Psoas muscle (tissue), 8 donors: Measurements from ENCODE around the gene LIPG. TPM values are rescaled to one million over a fixed set of nuclear protein-coding genes. Genes with fewer than 3 reads are reported as not detected.

Experiments used
- ATAC-seq, 4 donors: fragments of 200-7000 bp; cut with Tn5 transposase; one replicate each; pipeline ENCODE4 v1.9.1; 2020; ENCODE audit warnings: moderate library complexity in 3 of 4, mild to moderate bottlenecking in 2 of 4
- DNase-seq, 2 donors: peaks; one replicate each; pipeline ENCODE4 v3.0.0-alpha.2; 2020
- H3K27ac ChIP-seq: fragments of 200-600 bp; one replicate; pipeline ENCODE4 v1.8.0; 2022
- H3K27me3 ChIP-seq, 3 donors: fragments of 200-600 bp in 1 of 3; one replicate each; pipeline versions ENCODE4 v1.6.1 to v1.8.0; 2013 to 2022; ENCODE audit warnings: low read length in 2 of 3, mild to moderate bottlenecking in 2 of 3, moderate library complexity in 1 of 3; ENCODE audit not compliant: insufficient read depth in 3 of 3
- H3K36me3 ChIP-seq, 2 donors: fragments of 200-600 bp in 1 of 2; one replicate each; pipeline versions ENCODE4 v1.6.1 to v1.8.0; 2013 to 2022; ENCODE audit warnings: low read depth in 1 of 2, mild to moderate bottlenecking in 1 of 2, moderate library complexity in 1 of 2; ENCODE audit not compliant: insufficient read depth in 1 of 2
- H3K4me1 ChIP-seq: fragments of 200-600 bp; one replicate; pipeline ENCODE4 v1.8.0; 2022
- H3K4me3 ChIP-seq: fragments of 200-600 bp; one replicate; pipeline ENCODE4 v1.8.0; 2022; ENCODE audit warnings: mild to moderate bottlenecking
- H3K9me3 ChIP-seq: fragments of 200-600 bp; one replicate; pipeline ENCODE4 v1.8.0; 2022
- CTCF ChIP-seq: fragments of 200-600 bp; IDR thresholded peaks from one replicate; pipeline ENCODE4 v1.8.0; 2022; ENCODE audit warnings: antibody characterized with exemption
- WGBS, 3 donors: extraction: QIAGEN DNeasy Blood & Tissue Kit; methylation state at CpG; one replicate each; pipeline versions ENCODE4 v1.1.6 to v1.1.7; 2013; 5-methylcytosine and 5-hydroxymethylcytosine counted together
- intact Hi-C, 2 donors: fragments of 100-400 bp; cut with DNase I; formaldehyde crosslinking; loops; one replicate each; pipeline versions ENCODE4 v1.11.0 to v1.14.2; 2022
- polyA plus RNA-seq, 3 donors: library from polyadenylated mRNA; stranded (reverse); fragments of 200-250 nt; gene quantifications; one replicate each; pipeline ENCODE4 v1.2.3, GENCODE V29; 2013
- total RNA-seq, 4 donors: library from RNA; stranded (reverse); fragmentation: NEBNext Ultra II Directional in 2 of 4; extraction: Animal tissue kit (Norgen Biotek cat#: 25700) in 2 of 4; gene quantifications; one replicate each; pipeline versions ENCODE4 v1.2.1 to v1.2.4, GENCODE V29; 2021 to 2023
- donor health status: healthy with polysubstance abuse.
- donor health status: DM: no; HTN: no; CAD: no; lungs with moderate emphysema.
- donor health status: Bipolar disorder and iron deficiency.
- donor health status: healthy.
- donor health status: DM: yes; HTN: yes; CAD: no.
- donor health status: DM: no; HTN: no; CAD: no.
- donor health status: DM: no; HTN: no; CAD: no.
- donor health status: DM: yes; HTN: yes; CAD: no.

LIPG gene
- total and polyA plus RNA-seq, 7 donors = 0.62 to 19.1 (median 2.2) TPM

DNA sequence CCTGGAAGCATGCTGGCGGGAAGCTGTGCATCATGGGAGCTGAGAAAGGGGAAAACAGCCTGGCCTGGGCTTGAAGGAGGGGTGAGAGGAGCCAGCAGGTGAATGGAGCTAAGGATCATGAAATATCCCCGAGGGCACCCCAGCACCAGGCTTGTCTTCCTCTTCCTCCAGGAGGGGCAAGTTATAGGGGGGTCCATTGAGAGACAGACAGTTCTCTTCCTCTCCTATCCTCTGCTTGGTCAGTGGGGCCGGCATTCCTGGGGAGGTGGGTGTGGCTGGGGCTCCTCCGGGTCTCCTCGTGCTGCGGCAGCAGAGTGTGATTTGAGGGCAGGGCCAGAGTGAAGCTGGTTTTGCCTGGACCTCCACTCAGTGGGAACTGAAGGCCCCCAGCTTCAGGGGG is 78.9 kb downstream of the LIPG start:
- H3K4me3 ChIP-seq = no peak overlapping the region
- TF ChIP-seq CTCF = no peak
- H3K36me3 ChIP-seq = no peaks in the 10 kb centered on the region
- no peaks in the 10 kb centered on the region for H3K9me3 ChIP-seq
- WGBS, 3 donors = 58 to 72% (median 62%) methylated on average over 6 of the region's 6 CpGs
- intact Hi-C loops = no loop called here
- no peaks in the 10 kb centered on the region for H3K4me1 ChIP-seq
- ATAC-seq = no peak
- no peak for DNase-seq
- H3K27ac ChIP-seq = no peak overlapping the region
- peaks cover 0 to 3% (median 0%) of the 10 kb centered on the region in 3 donors for H3K27me3 ChIP-seq

DNA sequence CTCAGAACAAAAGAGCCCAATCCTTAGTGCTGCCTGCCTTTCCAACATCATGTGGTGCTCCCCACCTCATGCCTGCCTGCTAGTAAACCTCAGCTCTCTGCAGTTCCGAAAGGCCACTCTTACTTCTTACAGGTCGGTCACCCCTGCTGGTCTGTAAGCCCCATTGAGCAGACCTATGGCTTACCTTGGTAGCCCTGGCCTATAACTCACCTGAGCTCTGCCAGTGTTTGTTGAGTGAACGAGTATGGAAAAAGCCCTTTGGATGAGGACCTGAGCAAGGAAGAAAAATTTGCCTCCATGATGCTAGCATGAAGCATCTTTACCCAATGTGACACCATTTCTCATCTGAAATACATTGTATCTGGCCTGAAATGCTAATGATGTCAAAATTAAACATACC is 83.3 kb downstream of the LIPG start:
- intact Hi-C loops = no loop called here
- H3K4me1 ChIP-seq = peaks cover 4% of the 10 kb centered on the region
- H3K36me3 ChIP-seq = no peaks in the 10 kb centered on the region
- H3K27me3 ChIP-seq = peaks cover 0 to 3% (median 0%) of the 10 kb centered on the region in 3 donors
- WGBS, 3 donors = 94 to 98% (median 97%) methylated on average over 3 of the region's 3 CpGs
- H3K27ac ChIP-seq = no peak overlapping the region
- ATAC-seq = no peak
- no peak for DNase-seq
- no peak for TF ChIP-seq CTCF
- H3K4me3 ChIP-seq = no peak overlapping the region
- no peaks in the 10 kb centered on the region for H3K9me3 ChIP-seq

GRCh38 chr18:49645841-49646351 is 84.0 kb downstream of the LIPG start:
- no peaks in the 10 kb centered on the region for H3K36me3 ChIP-seq
- intact Hi-C loops = no loop called here
- H3K27ac ChIP-seq = no peak overlapping the region
- H3K27me3 ChIP-seq = no peaks in the 10 kb centered on the region
- H3K4me1 ChIP-seq = peaks cover 4% of the 10 kb centered on the region
- 38 to 71% (median 50%) methylated on average over 10 of the region's 10 CpGs for WGBS, 3 donors
- peak; percentile 26 to 61 (median 40) for ATAC-seq
- DNase-seq = peak; percentile 73 to 82
- H3K4me3 ChIP-seq = no peak overlapping the region
- no peaks in the 10 kb centered on the region for H3K9me3 ChIP-seq
- no peak for TF ChIP-seq CTCF

GRCh38 chr18:49646873-49647272 is 85.0 kb downstream of the LIPG start:
- WGBS, 3 donors = 50 to 78% (median 58%) methylated on average over 3 of the region's 3 CpGs
- Histone ChIP-seq H3K27ac (no peak overlapping the region), H3K36me3 (no peaks in the 10 kb centered on the region), H3K9me3 (no peaks in the 10 kb centered on the region), H3K4me1 (peaks cover 4% of the 10 kb centered on the region), H3K27me3 (no peaks in the 10 kb centered on the region), H3K4me3 (no peak overlapping the region)
- TF ChIP-seq CTCF = no peak
- no peak for ATAC-seq
- intact Hi-C loops = no loop called here
- no peak for DNase-seq

GRCh38 chr18:49647496-49648168 is 85.8 kb downstream of the LIPG start:
- DNase-seq (no peak), ATAC-seq (peak; percentile 45 to 59 (median 50))
- Histone ChIP-seq H3K9me3 (no peaks in the 10 kb centered on the region), H3K4me1 (peaks cover 4% of the 10 kb centered on the region), H3K27me3 (no peaks in the 10 kb centered on the region), H3K36me3 (no peaks in the 10 kb centered on the region), H3K4me3 (no peak overlapping the region), H3K27ac (peak overlapping the region; percentile 71)
- TF ChIP-seq CTCF = no peak
- intact Hi-C loops = no loop called here
- WGBS, 3 donors = 38 to 61% (median 47%) methylated on average over 8 of the region's 8 CpGs
